GM18502 (cell line): ENCODE data around the gene PREB.

Experiments
- ATAC-seq: cut with Tn5 transposase; IDR thresholded peaks from one replicate; pipeline ENCODE4 v1.9.1; 2021; ENCODE audit warnings: mild to moderate bottlenecking; ENCODE audit not compliant: unreplicated experiment, poor library complexity

The PREB gene

DNA sequence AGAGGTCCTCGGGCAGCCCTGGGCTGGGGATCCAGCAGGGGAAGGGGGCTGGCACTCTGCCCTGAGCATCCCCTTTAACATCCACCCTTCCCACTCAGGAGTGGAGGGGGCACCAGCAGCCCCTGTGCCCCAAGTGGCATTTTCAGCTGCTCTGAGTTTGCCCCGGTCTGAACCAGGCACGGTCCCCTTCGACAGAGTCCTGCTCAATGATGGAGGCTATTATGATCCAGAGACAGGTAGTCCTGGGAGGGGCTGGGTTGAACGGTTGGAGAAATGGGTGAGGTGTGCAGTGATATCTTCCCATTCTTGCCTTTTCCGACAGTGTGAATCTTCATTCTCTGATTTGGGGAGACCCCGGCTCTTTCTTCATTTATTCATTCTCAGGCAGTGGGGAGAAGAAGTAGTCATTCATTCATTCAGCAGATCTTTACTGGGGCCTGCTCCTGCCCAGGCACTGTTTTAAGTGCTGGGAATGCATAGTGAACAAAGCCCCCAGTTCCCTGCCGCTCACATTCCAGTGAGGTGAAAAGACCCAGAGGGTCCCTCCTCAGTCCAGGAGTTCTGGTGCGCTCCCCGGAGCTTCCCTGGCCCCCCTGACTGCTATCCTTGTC is 49.3 kb downstream of the PREB start:
- ATAC-seq: no peak

DNA sequence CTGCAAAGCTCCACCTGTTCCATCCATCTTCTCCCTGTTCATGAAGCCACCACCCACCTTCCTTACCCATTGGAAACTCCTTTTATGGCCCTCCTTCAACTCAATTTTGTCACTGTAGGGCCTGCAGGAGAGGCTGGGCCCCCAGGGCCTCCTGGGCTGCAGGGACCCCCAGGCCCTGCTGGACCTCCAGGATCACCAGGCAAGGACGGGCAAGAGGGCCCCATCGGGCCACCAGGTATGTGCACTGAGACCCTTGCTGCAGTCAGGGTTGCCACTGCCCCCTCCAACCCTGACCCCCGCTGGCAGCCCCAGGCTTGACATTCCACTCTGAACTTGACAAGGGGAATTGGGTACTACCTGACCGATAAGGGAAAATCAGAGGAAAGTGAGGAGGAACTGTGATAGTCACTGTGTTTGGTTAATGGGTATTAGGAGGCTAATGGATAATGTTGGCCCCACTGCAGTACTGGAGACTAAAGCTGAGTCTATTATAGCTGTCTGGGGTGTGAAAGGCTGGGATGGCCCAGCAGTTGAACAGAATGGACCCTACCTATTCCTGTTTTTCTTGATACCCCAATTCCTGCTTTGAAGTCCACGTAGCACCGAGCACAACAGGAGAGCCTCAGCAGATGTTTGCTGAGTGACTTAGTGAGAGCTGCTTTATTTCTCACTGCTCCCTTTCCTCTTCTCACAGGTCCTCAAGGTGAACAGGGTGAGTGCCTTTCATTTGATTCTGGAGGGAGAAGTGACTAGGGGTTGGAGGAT is 50.0 kb downstream of the PREB start:
- no peak for ATAC-seq

DNA sequence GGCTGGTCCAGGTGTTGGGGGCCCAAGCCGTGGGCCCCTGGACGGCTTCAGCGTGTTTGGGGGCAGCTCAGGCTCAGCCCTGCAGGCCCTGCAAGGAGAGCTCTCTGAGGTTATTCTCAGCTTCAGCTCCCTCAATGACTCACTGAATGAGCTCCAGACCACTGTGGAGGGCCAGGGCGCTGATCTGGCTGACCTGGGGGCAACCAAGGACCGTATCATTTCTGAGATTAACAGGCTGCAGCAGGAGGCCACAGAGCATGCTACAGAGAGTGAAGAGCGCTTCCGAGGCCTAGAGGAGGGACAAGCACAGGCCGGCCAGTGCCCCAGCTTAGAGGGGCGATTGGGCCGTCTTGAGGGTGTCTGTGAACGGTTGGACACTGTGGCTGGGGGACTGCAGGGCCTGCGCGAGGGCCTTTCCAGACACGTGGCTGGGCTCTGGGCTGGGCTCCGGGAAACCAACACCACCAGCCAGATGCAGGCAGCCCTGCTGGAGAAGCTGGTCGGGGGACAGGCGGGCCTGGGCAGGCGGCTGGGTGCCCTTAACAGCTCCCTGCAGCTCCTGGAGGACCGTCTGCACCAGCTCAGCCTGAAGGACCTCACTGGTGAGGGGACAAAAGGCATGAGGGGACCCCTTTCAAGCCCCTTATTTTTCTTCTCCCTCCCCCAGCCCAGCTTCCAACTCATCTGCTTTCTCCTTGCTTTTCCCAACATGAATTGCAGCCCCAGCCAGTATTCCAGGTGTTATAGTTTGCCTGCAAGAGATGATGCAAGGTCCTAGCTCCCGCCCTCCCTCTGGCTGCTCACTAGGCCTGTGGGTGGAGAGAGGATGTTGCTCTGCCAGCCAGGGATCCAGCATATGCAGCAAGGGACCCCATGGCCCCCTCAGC is 50.8 kb downstream of the PREB start:
- no peak for ATAC-seq

DNA sequence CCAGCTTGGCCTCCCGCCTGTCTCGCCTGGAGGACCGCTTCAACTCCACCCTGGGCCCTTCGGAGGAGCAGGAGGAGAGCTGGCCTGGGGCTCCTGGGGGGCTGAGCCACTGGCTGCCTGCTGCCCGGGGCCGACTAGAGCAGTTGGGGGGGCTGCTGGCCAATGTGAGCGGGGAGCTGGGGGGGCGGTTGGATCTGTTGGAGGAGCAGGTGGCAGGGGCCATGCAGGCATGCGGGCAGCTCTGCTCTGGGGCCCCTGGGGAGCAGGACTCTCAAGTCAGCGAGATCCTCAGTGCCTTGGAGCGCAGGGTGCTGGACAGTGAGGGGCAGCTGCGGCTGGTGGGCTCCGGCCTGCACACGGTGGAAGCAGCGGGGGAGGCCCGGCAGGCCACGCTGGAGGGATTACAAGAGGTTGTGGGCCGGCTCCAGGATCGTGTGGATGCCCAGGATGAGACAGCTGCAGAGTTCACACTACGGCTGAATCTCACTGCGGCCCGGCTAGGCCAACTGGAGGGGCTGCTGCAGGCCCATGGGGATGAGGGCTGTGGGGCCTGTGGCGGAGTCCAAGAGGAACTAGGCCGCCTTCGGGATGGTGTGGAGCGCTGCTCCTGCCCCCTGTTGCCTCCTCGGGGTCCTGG is 51.5 kb downstream of the PREB start:
- no peak for ATAC-seq

DNA sequence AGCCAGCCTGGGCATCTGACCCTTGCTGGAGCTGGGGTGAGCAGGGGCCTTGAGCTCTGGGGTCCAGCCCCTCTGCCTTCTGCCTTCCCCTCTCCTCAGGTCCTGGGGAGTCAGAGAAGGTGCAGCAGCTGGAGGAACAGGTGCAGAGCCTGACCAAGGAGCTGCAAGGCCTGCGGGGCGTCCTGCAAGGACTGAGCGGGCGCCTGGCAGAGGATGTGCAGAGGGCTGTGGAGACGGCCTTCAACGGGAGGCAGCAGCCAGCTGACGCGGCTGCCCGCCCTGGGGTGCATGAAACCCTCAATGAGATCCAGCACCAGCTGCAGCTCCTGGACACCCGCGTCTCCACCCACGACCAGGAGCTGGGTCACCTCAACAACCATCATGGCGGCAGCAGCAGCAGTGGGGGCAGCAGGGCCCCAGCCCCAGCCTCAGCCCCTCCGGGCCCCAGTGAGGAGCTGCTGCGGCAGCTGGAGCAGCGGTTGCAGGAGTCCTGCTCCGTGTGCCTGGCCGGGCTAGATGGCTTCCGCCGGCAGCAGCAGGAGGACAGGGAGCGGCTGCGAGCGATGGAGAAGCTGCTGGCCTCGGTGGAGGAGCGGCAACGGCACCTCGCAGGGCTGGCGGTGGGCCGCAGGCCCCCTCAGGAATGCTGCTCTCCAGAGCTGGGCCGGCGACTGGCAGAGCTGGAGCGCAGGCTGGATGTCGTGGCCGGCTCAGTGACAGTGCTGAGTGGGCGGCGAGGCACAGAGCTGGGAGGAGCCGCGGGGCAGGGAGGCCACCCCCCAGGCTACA is 52.3 kb downstream of the PREB start:
- no peak for ATAC-seq
